SK-N-SH treated with all-trans-retinoic acid at 6 μM for 48 hours (cell line): ENCODE measurements around the gene TCP10L.
"Not testable (repeated sequence)": the region's sequence is repeated elsewhere in the genome, so short reads cannot be mapped to it uniquely, and the experiment has no call there.

Experiments used
- ATAC-seq: fragments of 200-7000 bp; cut with Tn5 transposase; 3 replicates; pipeline ENCODE4 v1.9.1; 2020; ENCODE audit warnings: mild to moderate bottlenecking, moderate library complexity
- ARNTL ChIP-seq: fragments of 450-650 bp; formaldehyde crosslinking; IDR thresholded peaks from 2 replicates; pipeline ENCODE4 v1.5.0; 2020; ENCODE audit warnings: low read depth, mild to moderate bottlenecking, moderate library complexity, borderline replicate concordance
- BACH2 ChIP-seq: fragments of 250-450 bp; sonication (Bioruptor Pico); IDR thresholded peaks from 2 replicates; pipeline ENCODE4 v1.9.0; 2021; ENCODE audit warnings: mild to moderate bottlenecking, borderline replicate concordance
- CREB5 ChIP-seq: fragments of 250-450 bp; sonication (Bioruptor Pico); IDR thresholded peaks from 2 replicates; pipeline ENCODE4 v1.5.1; 2020; ENCODE audit warnings: low read depth, mild to moderate bottlenecking, moderate library complexity
- CSDC2 ChIP-seq: fragments of 250-450 bp; sonication (Bioruptor Pico); IDR thresholded peaks from 2 replicates; pipeline ENCODE4 v1.5.0; 2020; ENCODE audit warnings: mild to moderate bottlenecking, moderate library complexity
- CSRNP3 ChIP-seq: fragments of 250-450 bp; sonication (Bioruptor Pico); IDR thresholded peaks from 2 replicates; pipeline ENCODE4 v1.5.1; 2021; ENCODE audit warnings: mild to moderate bottlenecking, moderate library complexity
- ESRRG ChIP-seq: fragments of 250-450 bp; sonication (Bioruptor Pico); IDR thresholded peaks from 2 replicates; pipeline ENCODE4 v1.6.1; 2021; ENCODE audit warnings: mild to moderate bottlenecking
- GLIS3 ChIP-seq: fragments of 250-450 bp; sonication (Bioruptor Pico); IDR thresholded peaks from 2 replicates; pipeline ENCODE4 v1.5.0; 2020; ENCODE audit warnings: mild to moderate bottlenecking, moderate library complexity
- ISL1 ChIP-seq: fragments of 250-450 bp; sonication (Bioruptor Pico); IDR thresholded peaks from 2 replicates; pipeline ENCODE4 v2.1.2; 2022; ENCODE audit warnings: mild to moderate bottlenecking, moderate library complexity
- OSR1 ChIP-seq: fragments of 250-450 bp; sonication (Bioruptor Pico); IDR thresholded peaks from 2 replicates; pipeline ENCODE4 v1.8.0; 2022; ENCODE audit warnings: moderate library complexity, mild to moderate bottlenecking, inconsistent platforms
- PATZ1 ChIP-seq: fragments of 250-450 bp; sonication (Bioruptor Pico); IDR thresholded peaks from 2 replicates; pipeline ENCODE4 v1.8.0; 2020; ENCODE audit warnings: mild to moderate bottlenecking, moderate library complexity, borderline replicate concordance
- PPARA ChIP-seq: fragments of 250-450 bp; sonication (Bioruptor Pico); IDR thresholded peaks from 2 replicates; pipeline ENCODE4 v1.5.0; 2020; ENCODE audit warnings: mild to moderate bottlenecking, borderline replicate concordance
- SNAI2 ChIP-seq: fragments of 250-450 bp; sonication (Bioruptor Pico); IDR thresholded peaks from 2 replicates; pipeline ENCODE4 v1.5.0; 2020; ENCODE audit warnings: mild to moderate bottlenecking, moderate library complexity
- TCF4 ChIP-seq: fragments of 250-450 bp; sonication (Bioruptor Pico); IDR thresholded peaks from 2 replicates; pipeline ENCODE4 v1.8.0; 2021; ENCODE audit warnings: mild to moderate bottlenecking, moderate library complexity, borderline replicate concordance
- TOX ChIP-seq: fragments of 250-450 bp; sonication (Bioruptor Pico); IDR thresholded peaks from 2 replicates; pipeline ENCODE4 v1.8.0; 2021; ENCODE audit warnings: mild to moderate bottlenecking, moderate library complexity, borderline replicate concordance
- TSHZ2 ChIP-seq: fragments of 250-450 bp; sonication (Bioruptor Pico); IDR thresholded peaks from 2 replicates; pipeline ENCODE4 v1.5.0; 2020; ENCODE audit warnings: mild to moderate bottlenecking, moderate library complexity
- ZC3H10 ChIP-seq: fragments of 250-450 bp; sonication (Bioruptor Pico); IDR thresholded peaks from 2 replicates; pipeline ENCODE4 v1.5.1; 2021; ENCODE audit warnings: mild to moderate bottlenecking, moderate library complexity
- ZFP3 ChIP-seq: fragments of 250-450 bp; sonication (Bioruptor Pico); IDR thresholded peaks from 2 replicates; pipeline ENCODE4 v1.5.0; 2020; ENCODE audit warnings: mild to moderate bottlenecking, moderate library complexity
- ZFP30 ChIP-seq: fragments of 450-650 bp; formaldehyde crosslinking; IDR thresholded peaks from 2 replicates; pipeline ENCODE4 v1.5.0; 2022; ENCODE audit warnings: mild to moderate bottlenecking, moderate library complexity
- ZNF565 ChIP-seq: fragments of 450-650 bp; formaldehyde crosslinking; conservative IDR thresholded peaks from 2 replicates; pipeline ENCODE4 v1.5.0; 2020; ENCODE audit warnings: low read depth, mild to moderate bottlenecking, moderate library complexity
- ZNF70 ChIP-seq: fragments of 450-650 bp; formaldehyde crosslinking; IDR thresholded peaks from 2 replicates; pipeline ENCODE4 v1.5.0; 2020; ENCODE audit warnings: mild to moderate bottlenecking, moderate library complexity
- ZNF8 ChIP-seq: fragments of 450-650 bp; formaldehyde crosslinking; IDR thresholded peaks from 2 replicates; pipeline ENCODE4 v1.5.0; 2020; ENCODE audit warnings: mild to moderate bottlenecking, moderate library complexity

Gene TCP10L

GRCh38 chr21:32612075-32612998 lies 27.0 kb upstream of the TCP10L start, which contains the start of gene CFAP298:
Gene CFAP298, minus strand, starts transcription at chr21:32612377. Its CDS starts 134 bp downstream, at chr21:32612243.
- ATAC-seq, result peak; percentile 93
- TF ChIP-seq GLIS3 (CRISPR knock-in tag) (no peak), PPARA (no peak), ISL1 (CRISPR knock-in tag) (no peak), ZFP3 (CRISPR knock-in tag) (peak; percentile 52; the same call in 1 of the 2 replicates)

- ATAC-seq, result peak; percentile 37
- TF ChIP-seq CSRNP3 (CRISPR knock-in tag), result no peak
- TF ChIP-seq TCF4, result no peak
- TF ChIP-seq SNAI2 (CRISPR knock-in tag), result no peak
- TF ChIP-seq BACH2 (CRISPR knock-in tag), result no peak
- TF ChIP-seq CREB5 (CRISPR knock-in tag), result no peak
- TF ChIP-seq ZNF8, result no peak
- TF ChIP-seq TOX, result no peak
- no peak for TF ChIP-seq ESRRG (CRISPR knock-in tag)
- no peak for TF ChIP-seq ISL1 (CRISPR knock-in tag)
- TF ChIP-seq ZNF70 (CRISPR knock-in tag), result no peak
- TF ChIP-seq CSDC2 (CRISPR knock-in tag), result no peak
- TF ChIP-seq ZFP30, result no peak
Measured at GRCh38 chr21:32611471-32611997, 26.2 kb upstream of the TCP10L start.

GRCh38 chr21:32610940-32611339 lies 25.6 kb upstream of the TCP10L start:
- not testable (repeated sequence) for ATAC-seq

- ATAC-seq, result no peak
- TF ChIP-seq ESRRG (CRISPR knock-in tag) (no peak), ISL1 (CRISPR knock-in tag) (no peak), CREB5 (CRISPR knock-in tag) (no peak), CSRNP3 (CRISPR knock-in tag) (no peak), OSR1 (no peak), PATZ1 (CRISPR knock-in tag) (no peak), ZC3H10 (no peak), TSHZ2 (CRISPR knock-in tag) (no peak), TOX (no peak), ARNTL (CRISPR knock-in tag) (no peak), TCF4 (no peak), ZNF565 (CRISPR knock-in tag) (no peak), PPARA (no peak), SNAI2 (CRISPR knock-in tag) (no peak), BACH2 (CRISPR knock-in tag) (no peak), ZFP30 (no peak), ZNF8 (no peak)
Measured at GRCh38 chr21:32608851-32609250, 23.5 kb upstream of the TCP10L start.
